Dendritic cell treated with granulocyte-macrophage colony-stimulating factor and Interleukin-4, amounts not matched to agents 40 ng/mL and 50 ng/mL, for 4 days (primary cell): Measurements from ENCODE around the gene IGFBP4.

ENCODE experiments used
- H3K27ac Mint-ChIP-seq: one replicate; pipeline ENCODE4 v1.8.0; 2022; ENCODE audit warnings: mild to moderate bottlenecking, mixed read lengths
- H3K27me3 Mint-ChIP-seq: one replicate; pipeline ENCODE4 v1.8.0; 2022; ENCODE audit warnings: mild to moderate bottlenecking, mixed read lengths
- H3K36me3 Mint-ChIP-seq: one replicate; pipeline ENCODE4 v1.8.0; 2022; ENCODE audit warnings: low read depth, mixed read lengths
- H3K4me1 Mint-ChIP-seq: one replicate; pipeline ENCODE4 v1.8.0; 2022; ENCODE audit warnings: low read depth, mixed read lengths
- H3K4me3 Mint-ChIP-seq: one replicate; pipeline ENCODE4 v1.8.0; 2022; ENCODE audit warnings: mild to moderate bottlenecking, moderate library complexity, mixed read lengths
- H3K9me3 Mint-ChIP-seq: one replicate; pipeline ENCODE4 v1.8.0; 2022; ENCODE audit warnings: mixed read lengths
- intact Hi-C: fragments of 100-400 bp; cut with micrococcal nuclease; formaldehyde crosslinking; loops from one replicate; pipeline ENCODE4 v1.15.0; 2022

Gene IGFBP4

GRCh38 chr17:40442392-40443195 is 656 bp upstream of the IGFBP4 start:
- intact Hi-C loops, result loop anchor here (5.0 kb wide), 1 partner anchor 45 kb away; no protein-coding TSS in a partner anchor
- Mint-ChIP-seq H3K27me3 (peaks cover 41% of the 10 kb centered on the region), H3K27ac (peak overlapping the region; percentile 8), H3K4me1 (peaks cover 37% of the 10 kb centered on the region), H3K4me3 (peak overlapping the region; percentile 72), H3K9me3 (no peaks in the 10 kb centered on the region), H3K36me3 (no peaks in the 10 kb centered on the region)

GRCh38 chr17:40443988-40444899 is 994 bp downstream of the IGFBP4 start:
- peaks cover 49% of the 10 kb centered on the region for H3K27me3 Mint-ChIP-seq
- H3K4me1 Mint-ChIP-seq, result peaks cover 49% of the 10 kb centered on the region

GRCh38 chr17:40445751-40446468 is 2.7 kb downstream of the IGFBP4 start:
- peak overlapping the region; percentile 54 for H3K4me3 Mint-ChIP-seq
- no peaks in the 10 kb centered on the region for H3K36me3 Mint-ChIP-seq
- H3K4me1 Mint-ChIP-seq, result peaks cover 49% of the 10 kb centered on the region
- H3K9me3 Mint-ChIP-seq, result no peaks in the 10 kb centered on the region
- intact Hi-C loops, result no loop called here
- H3K27me3 Mint-ChIP-seq, result peaks cover 51% of the 10 kb centered on the region
- H3K27ac Mint-ChIP-seq, result no peak overlapping the region

More at GRCh38 chr17:40443988-40444899, 994 bp downstream of the IGFBP4 start:
- intact Hi-C loops, result loop anchor here (5.0 kb wide), 1 partner anchor 47 kb away; no protein-coding TSS in a partner anchor
- Mint-ChIP-seq H3K36me3 (no peaks in the 10 kb centered on the region), H3K4me3 (peak overlapping the region; percentile 72), H3K27ac (peak overlapping the region; percentile 68), H3K9me3 (no peaks in the 10 kb centered on the region)

GRCh38 chr17:40447148-40447644 is 3.9 kb downstream of the IGFBP4 start:
- intact Hi-C loops, result no loop called here
- Mint-ChIP-seq H3K27me3 (peaks cover 48% of the 10 kb centered on the region), H3K4me3 (no peak overlapping the region), H3K27ac (peak overlapping the region; percentile 5), H3K9me3 (no peaks in the 10 kb centered on the region), H3K36me3 (no peaks in the 10 kb centered on the region), H3K4me1 (peaks cover 49% of the 10 kb centered on the region)

- Mint-ChIP-seq H3K4me1 (peaks cover 43% of the 10 kb centered on the region), H3K36me3 (no peaks in the 10 kb centered on the region), H3K27ac (peak overlapping the region; percentile 5), H3K27me3 (peaks cover 46% of the 10 kb centered on the region), H3K4me3 (no peak overlapping the region), H3K9me3 (no peaks in the 10 kb centered on the region)
- intact Hi-C loops, result no loop called here
Observed at GRCh38 chr17:40447806-40448205, 4.6 kb downstream of the IGFBP4 start.

- Mint-ChIP-seq H3K36me3 (no peaks in the 10 kb centered on the region), H3K27me3 (peaks cover 46% of the 10 kb centered on the region), H3K4me1 (peaks cover 43% of the 10 kb centered on the region), H3K27ac (peak overlapping the region; percentile 30), H3K4me3 (no peak overlapping the region), H3K9me3 (no peaks in the 10 kb centered on the region)
- intact Hi-C loops, result no loop called here
Observed at GRCh38 chr17:40448213-40448638, 5.0 kb downstream of the IGFBP4 start.

- peaks cover 47% of the 10 kb centered on the region for H3K27me3 Mint-ChIP-seq
- H3K4me3 Mint-ChIP-seq, result no peak overlapping the region
- peaks cover 42% of the 10 kb centered on the region for H3K4me1 Mint-ChIP-seq
- no peaks in the 10 kb centered on the region for H3K36me3 Mint-ChIP-seq
- peak overlapping the region; percentile 30 for H3K27ac Mint-ChIP-seq
- intact Hi-C loops, result no loop called here
- no peaks in the 10 kb centered on the region for H3K9me3 Mint-ChIP-seq
Observed at GRCh38 chr17:40448639-40449261, 5.5 kb downstream of the IGFBP4 start.

GRCh38 chr17:40450175-40450574 is 6.9 kb downstream of the IGFBP4 start:
- no peaks in the 10 kb centered on the region for H3K36me3 Mint-ChIP-seq
- H3K4me1 Mint-ChIP-seq, result peaks cover 28% of the 10 kb centered on the region
- intact Hi-C loops, result no loop called here
- no peak overlapping the region for H3K4me3 Mint-ChIP-seq
- no peak overlapping the region for H3K27ac Mint-ChIP-seq
- peaks cover 43% of the 10 kb centered on the region for H3K27me3 Mint-ChIP-seq
- no peaks in the 10 kb centered on the region for H3K9me3 Mint-ChIP-seq

GRCh38 chr17:40451420-40451819 is 8.2 kb downstream of the IGFBP4 start:
- H3K36me3 Mint-ChIP-seq, result no peaks in the 10 kb centered on the region
- H3K4me3 Mint-ChIP-seq, result no peak overlapping the region
- no peaks in the 10 kb centered on the region for H3K9me3 Mint-ChIP-seq
- intact Hi-C loops, result no loop called here
- H3K4me1 Mint-ChIP-seq, result peaks cover 22% of the 10 kb centered on the region
- peaks cover 43% of the 10 kb centered on the region for H3K27me3 Mint-ChIP-seq
- no peak overlapping the region for H3K27ac Mint-ChIP-seq

GRCh38 chr17:40452216-40452787 is 9.1 kb downstream of the IGFBP4 start:
- Mint-ChIP-seq H3K27me3 (peaks cover 42% of the 10 kb centered on the region), H3K9me3 (no peaks in the 10 kb centered on the region), H3K4me1 (peaks cover 16% of the 10 kb centered on the region), H3K36me3 (no peaks in the 10 kb centered on the region), H3K27ac (no peak overlapping the region), H3K4me3 (no peak overlapping the region)
- intact Hi-C loops, result no loop called here

- Mint-ChIP-seq H3K4me1 (peaks cover 10% of the 10 kb centered on the region), H3K27me3 (peaks cover 43% of the 10 kb centered on the region), H3K4me3 (no peak overlapping the region), H3K36me3 (no peaks in the 10 kb centered on the region), H3K27ac (no peak overlapping the region), H3K9me3 (no peaks in the 10 kb centered on the region)
- intact Hi-C loops, result no loop called here
Observed at GRCh38 chr17:40452921-40453378, 9.7 kb downstream of the IGFBP4 start.

GRCh38 chr17:40453881-40454612 is 10.8 kb downstream of the IGFBP4 start:
- intact Hi-C loops, result no loop called here
- Mint-ChIP-seq H3K27ac (no peak overlapping the region), H3K4me1 (no peaks in the 10 kb centered on the region), H3K27me3 (peaks cover 38% of the 10 kb centered on the region), H3K4me3 (no peak overlapping the region), H3K9me3 (no peaks in the 10 kb centered on the region), H3K36me3 (no peaks in the 10 kb centered on the region)
